ENCODE results near the gene MATR3.

The MATR3 gene

GRCh38 chr5:139272471-139273321 is 20.8 kb upstream of the MATR3 start:
- DNase-seq, result no peak

- no peak for DNase-seq
These were observed 20.3 kb upstream of the MATR3 start for GRCh38 chr5:139273322-139273571.

GRCh38 chr5:139273572-139274289 is 19.8 kb upstream of the MATR3 start:
- DNase-seq, result peak; percentile 73

- no peak for DNase-seq
These were observed 18.0 kb upstream of the MATR3 start for GRCh38 chr5:139275536-139275935.

GRCh38 chr5:139275956-139276355 is 17.6 kb upstream of the MATR3 start:
- no peak for DNase-seq

- no peak for DNase-seq
These were observed 17.1 kb upstream of the MATR3 start for GRCh38 chr5:139276426-139276825.

GRCh38 chr5:139277171-139277570 is 16.4 kb upstream of the MATR3 start:
- DNase-seq, result no peak

- no peak for DNase-seq
These were observed 14.8 kb upstream of the MATR3 start for GRCh38 chr5:139278540-139279274.

- DNase-seq, result no peak
These were observed 11.4 kb upstream of the MATR3 start for GRCh38 chr5:139282197-139282557.

- no peak for DNase-seq
These were observed 10.0 kb upstream of the MATR3 start for GRCh38 chr5:139283252-139284166.

- no peak for DNase-seq
These were observed 9.2 kb upstream of the MATR3 start for GRCh38 chr5:139284295-139284694.

GRCh38 chr5:139285651-139286392 is 7.7 kb upstream of the MATR3 start:
- no peak for DNase-seq

GRCh38 chr5:139287890-139288635 is 5.5 kb upstream of the MATR3 start:
- DNase-seq, result peak; percentile 42

GRCh38 chr5:139291051-139291450 is 2.5 kb upstream of the MATR3 start:
- no peak for DNase-seq

GRCh38 chr5:139293202-139293506 is 386 bp upstream of the MATR3 start:
- no peak for DNase-seq

- DNase-seq, result peak; percentile 58
These were observed 1.0 kb downstream of the MATR3 start for GRCh38 chr5:139294374-139295165.

- DNase-seq, result no peak
These were observed 2.0 kb downstream of the MATR3 start for GRCh38 chr5:139295346-139296057.

- no peak for DNase-seq
These were observed 2.7 kb downstream of the MATR3 start for GRCh38 chr5:139296198-139296597.

- no peak for DNase-seq
These were observed 3.4 kb downstream of the MATR3 start for GRCh38 chr5:139296862-139297326.

Data from DMS 273 treated with DMSO at 0.1 percent for 48 hours (cell line).